Cortex of kidney (tissue), 1 donor: Measurements from ENCODE around the gene BRD2.

ENCODE experiments used
- DNase-seq: peaks from one replicate; lab custom pipeline; 2025; lab: John Stamatoyannopoulos, UW

The BRD2 gene

DNA sequence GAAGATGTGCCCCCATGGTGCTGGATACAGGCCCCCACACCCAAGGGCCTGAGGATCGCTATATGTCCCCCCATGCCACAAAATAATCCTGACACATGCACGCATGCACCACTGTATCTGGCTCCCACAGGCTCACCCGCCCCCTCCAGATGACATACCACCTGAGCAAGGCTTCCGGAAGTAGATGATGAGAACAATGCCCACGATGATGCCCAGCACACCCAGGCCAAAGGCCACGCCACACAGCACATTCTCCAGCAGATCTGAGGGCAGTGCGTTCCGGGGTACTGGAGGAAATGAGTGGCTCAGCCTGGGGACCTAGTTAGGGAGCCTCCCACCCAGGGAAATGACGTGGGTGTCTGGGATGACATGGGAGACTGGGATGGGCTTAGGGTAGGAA, 19.3 kb upstream of the BRD2 start:
- no peak for DNase-seq

DNA sequence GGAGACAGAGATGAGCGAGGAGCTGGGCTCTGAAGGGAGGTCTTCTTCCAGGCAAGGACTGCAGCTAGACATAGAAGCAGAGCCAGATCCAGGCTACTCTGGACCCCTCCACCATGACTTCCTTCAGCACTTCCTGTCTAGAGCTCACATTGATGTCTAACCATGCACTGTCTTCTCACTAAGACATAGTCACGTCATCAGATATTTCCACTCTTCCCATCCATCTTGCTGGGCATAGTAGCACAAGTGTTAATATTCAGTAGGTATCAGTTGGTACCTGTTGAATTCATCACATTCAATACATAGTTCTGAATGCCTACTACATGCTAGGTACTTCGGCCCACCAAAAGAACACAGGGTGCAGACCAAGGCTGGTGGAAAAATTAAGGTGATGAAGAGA, 18.4 kb upstream of the BRD2 start:
- no peak for DNase-seq

DNA sequence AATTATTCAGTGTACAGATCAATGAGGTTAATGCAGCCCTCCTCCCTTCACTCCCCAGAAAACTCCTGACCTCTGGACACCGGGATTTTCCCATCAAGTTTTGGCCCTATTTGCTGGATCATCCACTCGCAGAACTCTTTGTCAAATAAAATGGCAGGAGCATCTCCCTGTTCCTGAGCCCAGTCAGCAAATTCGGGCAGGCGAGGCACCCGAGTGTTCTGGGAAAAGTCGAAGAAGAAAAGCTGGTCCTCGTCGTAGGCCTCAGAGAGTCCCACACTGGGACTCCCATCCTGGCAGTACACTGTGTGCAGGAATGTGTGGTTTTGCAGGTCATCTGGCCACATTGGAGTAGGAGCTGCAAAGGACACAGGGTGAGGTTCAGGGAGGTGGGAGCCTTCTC, 17.9 kb upstream of the BRD2 start:
- DNase-seq: no peak

DNA sequence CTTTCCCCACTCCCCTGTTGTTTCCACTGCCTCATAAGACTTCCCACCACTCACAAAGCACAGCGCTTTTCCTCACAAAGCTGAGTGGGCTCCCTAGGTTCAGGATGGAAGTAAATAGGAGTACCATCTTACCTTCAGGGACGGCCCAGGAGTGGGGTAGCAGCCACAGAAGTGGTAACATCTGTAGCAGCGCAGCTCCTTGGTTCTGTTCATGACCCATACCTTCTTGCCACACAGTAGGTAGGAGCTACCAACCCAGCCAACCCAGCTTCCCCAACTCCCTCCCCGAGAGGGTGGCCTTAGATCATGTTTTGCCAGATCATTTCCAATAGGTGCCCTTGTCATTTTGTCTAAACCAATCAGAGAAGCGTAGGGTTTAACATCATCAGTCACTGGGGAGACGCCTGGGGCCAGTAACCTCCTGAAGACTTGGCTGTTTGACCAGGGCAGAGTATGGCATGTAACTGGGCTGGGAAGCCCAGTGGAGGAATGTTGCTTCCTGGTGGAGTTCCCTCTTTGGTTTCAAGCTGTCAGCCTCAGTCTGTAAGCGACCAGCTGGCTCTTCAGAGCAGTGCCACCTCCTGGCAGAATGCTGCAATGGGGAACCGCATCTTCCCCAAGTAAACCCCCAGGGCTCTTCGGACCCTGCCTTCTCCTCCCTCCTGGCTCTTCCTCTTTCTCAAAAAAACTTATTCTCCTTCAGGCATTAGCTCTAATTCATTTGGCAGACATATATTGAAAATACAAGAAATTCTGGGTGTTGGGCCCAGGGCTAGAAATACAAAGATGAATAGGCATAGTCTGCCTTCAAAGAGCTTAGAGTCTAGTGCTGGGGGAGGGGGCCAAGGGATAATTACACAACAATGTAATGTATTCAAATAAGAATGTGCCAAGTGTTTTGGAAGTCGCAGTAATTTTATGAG, 15.3 kb upstream of the BRD2 start, which contains the start of gene HLA-DMA:
Gene HLA-DMA (minus strand): TSS at position 281 of the 923 bp plus-strand sequence. CDS start 61 bp downstream, at position 220.
- no peak for DNase-seq

DNA sequence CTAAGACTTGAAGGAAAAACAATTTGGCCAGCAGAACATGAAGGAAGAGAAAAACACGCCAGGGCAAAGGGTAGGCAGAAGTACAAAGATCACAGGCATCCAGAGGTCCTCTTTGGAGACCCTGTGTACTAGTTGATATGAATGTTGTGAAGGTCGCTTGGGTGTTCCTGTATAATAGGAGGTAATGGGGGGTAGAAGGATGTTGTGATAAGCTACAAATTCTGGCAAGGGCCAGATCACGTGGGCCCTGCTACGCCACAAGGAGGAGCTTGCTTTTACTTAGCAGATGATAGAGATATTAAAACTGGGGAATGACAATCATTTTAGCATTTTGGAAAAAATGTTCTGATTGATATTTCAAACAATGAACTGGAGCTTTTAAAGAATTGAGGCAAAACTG, 14.6 kb upstream of the BRD2 start:
- no peak for DNase-seq

DNA sequence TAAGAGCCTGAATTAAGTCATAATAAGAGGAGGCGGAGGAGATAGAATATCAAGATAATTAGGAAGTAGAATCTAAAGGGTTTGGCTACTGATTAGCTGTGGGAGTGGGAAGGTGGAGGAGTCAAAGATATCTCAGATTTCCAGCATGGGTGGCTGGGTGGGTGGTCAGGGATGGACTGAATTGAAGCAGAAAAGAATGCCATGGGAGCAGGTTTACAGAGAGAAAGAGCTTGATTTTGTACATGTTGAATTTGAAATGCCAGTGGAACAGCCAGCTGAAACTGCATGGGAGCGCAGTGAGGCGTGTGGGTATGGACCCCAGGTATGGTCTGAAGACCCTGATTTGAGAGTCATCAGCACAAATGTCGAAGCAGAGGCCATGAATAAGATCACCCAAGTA, 14.1 kb upstream of the BRD2 start:
- no peak for DNase-seq

DNA sequence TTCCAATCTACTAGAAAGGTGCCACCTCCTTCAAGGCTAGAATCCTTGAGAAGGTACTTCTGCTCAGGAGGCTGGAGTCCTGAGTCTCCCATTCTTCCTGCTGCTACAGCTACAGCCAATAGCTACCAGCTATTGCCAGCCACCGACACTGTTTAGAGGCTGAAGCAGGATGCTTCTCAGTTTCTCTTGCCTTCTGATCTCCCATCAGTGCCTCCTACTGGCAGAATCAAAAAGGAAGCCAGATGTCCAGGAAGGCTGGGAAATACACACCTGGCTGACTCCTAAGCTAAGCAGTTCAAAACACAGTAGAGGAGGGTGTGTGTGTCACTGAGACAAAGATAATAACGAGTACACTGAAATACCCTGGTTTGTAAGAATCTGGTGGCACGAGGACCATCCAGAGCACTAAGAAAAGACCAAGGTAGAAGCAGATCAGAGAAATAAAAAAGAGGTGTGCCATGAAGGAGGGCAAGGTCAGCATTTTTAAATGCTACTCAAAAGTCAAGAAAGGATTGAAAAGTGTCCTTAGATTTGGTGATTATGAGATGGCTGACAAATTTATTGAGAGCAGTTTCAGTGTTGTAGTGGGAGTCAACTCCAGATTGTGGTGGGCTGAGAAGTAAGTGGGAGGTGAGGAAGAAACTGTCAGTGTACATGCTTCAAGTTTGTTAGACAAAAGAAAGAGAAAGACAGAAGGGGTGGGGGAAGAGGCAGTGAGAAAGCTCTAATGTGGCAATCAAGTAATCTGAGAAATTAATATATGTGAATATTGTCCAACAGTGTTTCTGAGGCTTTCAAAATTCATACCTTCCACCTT, 13.2 kb upstream of the BRD2 start:
- DNase-seq: no peak

DNA sequence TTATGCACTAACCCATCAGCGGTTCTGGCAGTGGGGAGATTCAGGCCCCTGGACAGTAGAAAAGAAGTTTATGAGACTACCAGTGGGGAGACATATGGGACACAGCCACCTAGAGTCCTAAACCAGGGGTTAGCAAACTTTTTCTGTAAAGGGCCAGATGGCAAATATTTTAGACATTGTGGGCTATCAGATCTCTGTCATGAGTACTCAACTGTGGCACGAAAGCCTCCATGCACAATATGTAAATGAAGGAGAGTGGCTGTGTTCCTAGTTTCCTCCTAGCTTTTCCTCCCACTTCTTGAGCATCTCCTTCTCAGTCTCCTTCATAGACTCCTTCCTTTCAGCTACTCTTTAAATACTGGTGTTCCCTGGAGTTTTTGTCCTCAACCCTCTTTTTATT, 12.2 kb upstream of the BRD2 start:
- DNase-seq: no peak

DNA sequence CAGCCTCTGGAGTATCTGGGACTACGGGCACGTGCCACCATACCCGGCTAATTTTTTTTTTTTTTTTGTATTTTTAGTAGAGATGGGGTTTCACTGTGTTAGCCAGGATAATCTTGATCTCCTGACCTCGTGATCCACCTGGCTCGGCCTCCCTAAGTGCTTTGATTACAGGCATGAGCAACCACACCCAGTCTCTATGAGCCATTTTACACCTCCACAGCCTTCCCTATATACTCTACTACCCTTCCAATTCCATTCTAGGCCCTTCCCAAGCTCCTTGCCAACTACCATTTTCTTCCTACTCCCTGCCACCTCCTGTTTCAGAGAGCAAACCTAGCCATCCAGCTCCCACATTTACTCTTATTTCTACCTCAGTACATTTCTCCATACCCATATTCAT, 7.8 kb upstream of the BRD2 start:
- DNase-seq: no peak

DNA sequence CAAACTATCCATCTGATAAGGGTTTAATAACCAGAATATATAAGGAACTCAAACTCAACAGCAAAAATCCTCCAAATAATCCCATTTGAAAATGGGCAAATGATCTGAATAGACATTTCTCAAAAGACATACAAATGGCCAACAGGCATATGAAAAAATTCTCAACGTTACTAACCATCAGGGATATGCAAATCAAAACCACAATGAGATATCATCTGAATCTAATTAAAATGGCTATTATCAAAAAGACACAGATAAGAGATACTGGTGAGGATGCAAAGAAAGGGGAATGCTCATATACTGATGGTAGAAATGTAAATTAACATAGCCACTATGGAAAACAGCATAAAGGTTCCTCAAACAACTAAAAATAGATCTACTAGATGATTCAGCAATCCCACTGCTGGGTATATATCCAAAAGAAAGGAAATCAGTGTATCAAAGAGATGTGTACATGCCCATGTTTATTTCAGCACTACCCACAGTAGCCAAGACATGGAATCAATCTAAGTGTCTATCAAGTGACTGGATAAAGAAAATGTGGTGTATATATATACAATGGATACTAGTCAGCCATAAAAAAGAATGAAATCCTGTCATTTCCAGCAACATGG, 6.1 kb upstream of the BRD2 start:
- DNase-seq: no peak

DNA sequence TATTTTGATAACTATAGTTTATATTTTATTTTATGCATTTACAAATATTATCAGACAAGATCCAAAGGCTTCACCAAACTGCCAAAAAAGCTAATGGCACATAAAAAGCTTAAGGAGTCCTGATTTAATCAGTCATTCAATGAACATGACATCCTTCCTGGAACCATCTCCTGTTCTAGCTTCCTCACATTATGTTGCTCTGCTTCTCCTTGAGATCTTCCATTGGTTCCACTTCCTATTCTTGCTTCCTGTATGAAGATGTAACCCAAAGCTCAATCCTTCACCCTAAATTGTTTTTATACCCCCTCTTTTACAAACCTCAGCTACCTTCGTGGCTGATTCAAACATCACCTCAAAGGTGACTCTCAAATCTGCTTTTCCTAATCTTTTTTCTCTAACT, 4.5 kb upstream of the BRD2 start:
- no peak for DNase-seq

DNA sequence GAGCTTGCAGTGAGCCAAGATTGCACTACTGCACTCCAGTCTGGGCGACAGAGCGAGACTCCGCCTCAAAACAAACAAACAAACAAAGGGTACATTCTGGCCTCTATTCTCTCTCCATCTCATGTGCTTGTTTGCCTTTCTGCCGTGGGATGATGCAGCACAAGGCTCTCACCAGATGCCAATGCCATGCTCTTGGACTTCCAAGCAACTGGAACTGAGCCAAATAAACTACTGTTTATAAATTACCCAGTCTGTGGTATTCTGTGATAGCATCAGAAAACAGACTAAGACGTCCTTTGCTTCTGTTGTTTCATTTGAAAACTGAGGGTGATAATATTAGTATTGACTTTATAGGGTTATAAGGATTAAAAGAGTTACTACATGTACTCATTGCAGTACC, 3.6 kb upstream of the BRD2 start:
- no peak for DNase-seq

DNA sequence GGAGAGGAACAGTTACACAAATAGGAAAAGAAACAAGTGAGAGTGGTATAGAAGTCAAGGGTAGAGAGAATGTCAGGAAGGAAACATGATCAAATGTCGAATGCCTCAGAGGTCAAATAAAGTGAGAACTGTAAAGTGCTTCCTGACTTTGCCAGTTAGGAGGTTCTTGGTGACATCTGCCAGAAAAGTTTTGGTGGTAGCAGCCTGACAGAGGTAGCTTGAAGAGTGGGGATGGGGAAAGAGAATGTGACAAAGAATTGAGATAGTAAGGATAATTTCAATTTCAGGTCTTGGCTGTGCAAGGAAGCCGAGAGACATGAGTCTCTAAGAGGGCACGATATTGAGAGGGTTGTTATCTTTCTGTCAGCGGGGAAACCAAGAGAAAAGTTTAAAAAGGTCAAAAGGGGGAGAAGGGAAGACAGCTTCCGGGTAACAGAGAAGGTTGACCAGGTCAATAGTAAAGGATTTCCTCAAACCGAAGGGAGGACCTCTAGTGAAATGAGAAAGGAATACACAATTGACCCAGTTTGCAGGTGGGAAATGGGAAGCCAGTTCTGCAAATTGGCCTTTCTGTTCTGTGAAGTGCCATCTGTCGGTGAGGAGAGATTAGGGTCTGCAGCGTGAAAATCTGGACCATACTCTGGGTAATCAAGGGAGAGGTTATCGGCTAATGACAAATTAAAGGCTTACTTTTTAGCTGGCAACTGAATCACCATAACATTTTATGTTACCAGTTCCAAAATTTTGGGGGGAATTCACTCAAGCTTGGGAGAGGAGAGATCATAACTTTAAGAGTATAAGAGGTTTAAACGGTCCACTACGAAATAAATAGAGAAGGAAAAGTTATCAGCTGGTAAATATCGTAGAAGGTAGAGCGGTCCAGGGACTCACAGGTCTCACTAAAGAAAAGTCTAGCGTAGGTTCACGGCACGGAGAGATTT, 973 bp upstream of the BRD2 start:
- no peak for DNase-seq

DNA sequence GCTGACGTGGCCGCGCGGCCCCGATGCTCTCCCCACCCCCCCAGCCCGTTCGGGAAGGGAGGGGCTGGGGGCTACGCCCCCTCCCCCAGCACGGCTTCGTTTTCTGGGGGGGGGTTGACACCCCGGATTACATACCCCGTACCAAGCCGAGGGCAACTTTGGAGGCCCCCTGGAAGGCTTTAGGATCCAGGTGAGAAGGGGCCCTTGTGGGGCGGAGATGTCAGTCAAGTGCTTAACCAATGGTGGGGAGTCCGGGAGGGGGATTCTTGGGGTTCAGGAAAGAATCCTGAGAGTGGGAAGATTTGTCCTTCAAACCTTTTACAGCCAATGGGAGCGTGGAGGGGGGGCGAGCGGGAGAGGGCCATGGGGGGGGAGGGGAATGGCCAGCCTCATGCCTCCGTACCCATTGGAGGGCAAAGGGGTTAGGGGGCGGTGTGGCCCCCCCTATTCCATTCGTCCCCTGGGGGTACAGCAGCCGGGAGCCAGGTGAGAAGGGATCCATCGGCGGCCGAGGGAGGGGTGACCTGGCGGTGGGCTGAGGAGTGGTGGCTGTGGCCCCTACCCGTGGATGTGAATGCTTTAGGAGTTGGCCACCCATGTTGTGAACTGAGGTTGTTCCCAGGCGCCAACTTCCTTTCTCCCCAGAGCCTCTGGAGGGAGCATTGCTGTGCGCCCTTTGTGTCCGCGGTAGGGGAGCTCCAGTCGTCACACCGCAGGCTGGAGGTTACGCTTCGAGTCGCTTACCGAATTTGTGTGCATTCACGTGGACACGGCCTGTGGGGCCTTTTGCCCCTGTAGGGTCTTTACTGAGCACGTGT, 682 bp downstream of the BRD2 start:
- DNase-seq: no peak

DNA sequence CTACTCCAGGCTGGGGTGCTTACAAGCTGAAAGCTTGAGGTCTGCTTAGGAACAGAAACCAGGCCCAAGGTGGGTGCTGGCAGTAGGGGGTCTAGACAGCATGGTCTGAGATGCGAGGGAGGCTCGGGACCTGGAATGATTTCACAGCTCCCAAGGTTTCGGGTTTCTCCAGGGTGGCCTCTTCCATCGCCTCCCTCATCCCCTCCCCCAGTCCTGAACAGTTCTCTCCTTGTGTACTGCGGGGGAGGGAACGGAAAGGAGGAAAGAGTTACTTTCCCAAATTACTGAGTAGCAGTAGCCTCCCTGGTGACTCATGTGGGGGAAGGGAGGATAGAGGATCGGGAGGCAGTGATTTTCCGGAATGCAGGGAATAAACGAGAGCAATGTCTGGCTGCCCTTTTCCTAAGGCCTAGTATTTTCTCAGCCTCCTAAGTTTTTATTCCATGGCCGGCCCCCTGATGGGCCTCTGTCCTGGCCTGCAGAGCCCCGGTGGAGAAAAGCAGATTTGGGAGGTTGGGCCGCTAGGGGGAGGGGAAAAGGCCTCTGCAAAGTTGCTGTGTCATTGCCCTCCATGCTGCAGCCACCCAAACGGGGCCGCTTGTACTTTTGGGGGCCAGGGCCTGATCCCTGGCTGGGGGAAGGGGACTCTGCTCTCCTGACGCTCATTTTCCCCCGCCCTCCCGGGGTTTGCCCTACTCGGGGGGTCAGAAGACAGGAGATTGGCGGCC, 1.5 kb downstream of the BRD2 start:
- no peak for DNase-seq

DNA sequence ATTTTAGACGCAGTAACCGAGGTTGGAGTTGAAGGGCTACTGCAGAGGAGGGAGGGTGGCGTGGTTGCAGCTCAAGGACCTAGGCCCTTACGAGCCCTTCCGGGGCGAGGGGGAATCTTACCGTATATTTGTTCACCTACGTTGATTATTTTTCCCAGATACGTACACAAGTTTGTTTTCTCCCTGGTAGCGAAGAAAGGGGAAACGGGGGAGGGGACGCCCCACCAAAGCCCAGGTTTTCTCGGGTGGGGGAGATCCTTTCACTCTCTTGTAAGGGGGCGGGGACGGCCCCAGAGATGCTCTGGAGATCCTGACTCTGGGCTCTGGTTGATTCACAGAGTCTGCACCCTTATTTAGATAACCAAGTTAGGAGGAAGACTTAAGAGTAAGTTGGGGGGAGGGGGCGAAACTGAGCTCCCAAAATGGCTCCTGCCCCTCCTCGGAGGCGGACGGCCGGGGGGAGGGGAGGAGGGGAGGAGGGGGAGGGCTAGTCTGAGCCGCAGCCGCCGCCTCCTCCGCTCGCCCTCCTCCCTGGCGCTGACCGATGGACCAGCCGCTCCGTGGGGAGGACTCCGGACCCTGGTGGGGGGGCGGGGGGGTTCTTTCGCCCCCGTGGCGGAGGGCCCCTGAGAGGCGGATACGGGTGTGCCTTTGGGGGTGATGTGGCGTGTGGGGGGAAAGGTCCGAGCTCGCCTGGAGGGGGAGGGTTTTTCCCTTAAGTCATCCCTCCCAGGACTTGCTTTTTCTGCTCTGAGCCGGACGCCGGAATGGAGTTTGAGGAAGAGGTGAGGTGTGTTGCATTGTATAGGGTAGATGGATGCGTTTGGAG, 2.2 kb downstream of the BRD2 start:
- no peak for DNase-seq

DNA sequence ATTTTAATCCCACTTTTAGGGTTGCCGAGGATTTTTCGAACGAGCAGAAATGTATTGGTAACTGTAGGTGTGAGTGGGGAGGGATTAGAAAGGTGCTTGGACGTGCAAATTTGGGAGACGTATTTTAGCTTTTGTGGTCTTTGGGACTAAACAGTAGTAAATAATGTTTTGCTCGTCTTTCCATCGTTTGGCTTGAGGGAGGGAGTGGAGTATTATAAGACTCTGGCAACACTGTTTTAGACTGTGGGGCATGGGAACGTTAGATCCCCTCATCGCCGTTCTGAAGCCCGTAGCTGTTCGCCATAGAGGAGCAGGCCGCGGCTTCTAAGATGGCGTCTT, 2.8 kb downstream of the BRD2 start:
- no peak for DNase-seq

DNA sequence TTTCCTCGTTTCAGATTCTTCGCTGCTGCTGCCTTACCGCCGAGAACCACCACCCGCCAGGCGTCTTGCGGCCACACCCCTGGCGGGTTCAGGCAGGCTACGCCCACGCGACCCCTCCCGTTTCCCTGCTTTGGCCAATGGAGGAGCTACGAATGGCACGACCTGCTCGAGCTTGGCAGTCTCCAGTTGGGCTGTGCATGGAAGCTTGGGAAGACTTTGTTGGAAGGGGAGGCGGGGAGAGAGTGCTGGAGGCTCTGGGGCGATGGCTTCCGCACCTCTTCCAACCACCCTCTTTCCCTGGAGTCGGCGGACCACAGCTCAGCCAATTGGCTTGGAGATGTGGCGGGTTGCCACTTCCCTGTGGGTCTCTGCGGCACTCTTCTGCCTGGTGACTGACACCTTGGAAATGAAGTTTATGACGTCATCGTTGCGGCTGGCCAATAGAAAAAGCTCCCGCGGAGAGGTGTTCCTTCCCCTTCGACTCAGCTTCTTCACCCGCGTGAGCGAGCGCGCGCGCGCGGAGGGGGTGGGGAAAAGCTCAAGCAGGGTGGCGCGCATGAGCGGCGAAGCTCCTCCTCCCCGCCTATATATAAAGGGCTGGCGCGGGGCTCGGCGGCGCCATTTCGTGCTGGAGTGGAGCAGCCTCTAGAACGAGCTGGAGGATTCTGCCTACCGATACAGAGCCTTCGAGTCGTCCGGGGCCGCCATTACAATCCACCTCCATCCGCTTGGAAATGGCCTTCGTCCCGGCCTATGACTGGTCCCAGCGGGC, 3.4 kb downstream of the BRD2 start:
- DNase-seq: peak; percentile 88
